HG03354 (cell line): ENCODE measurements around the gene SPAG7.

Experiments
- ATAC-seq: cut with Tn5 transposase; IDR thresholded peaks from one replicate; pipeline ENCODE4 v1.9.1; 2021; ENCODE audit warnings: mild to moderate bottlenecking; ENCODE audit not compliant: unreplicated experiment, poor library complexity, severe bottlenecking

SPAG7 gene

GRCh38 chr17:4978726-4979125 lies 11.1 kb upstream of the SPAG7 start:
- ATAC-seq, result no peak

- no peak for ATAC-seq
Measured at GRCh38 chr17:4974115-4974670, 6.6 kb upstream of the SPAG7 start.

- no peak for ATAC-seq
Measured at GRCh38 chr17:4973256-4974114, 5.9 kb upstream of the SPAG7 start.

GRCh38 chr17:4972752-4973151 lies 5.1 kb upstream of the SPAG7 start:
- no peak for ATAC-seq

- ATAC-seq, result no peak
Measured at GRCh38 chr17:4972322-4972721, 4.7 kb upstream of the SPAG7 start.

- no peak for ATAC-seq
Measured at GRCh38 chr17:4971826-4972225, 4.2 kb upstream of the SPAG7 start.

GRCh38 chr17:4970273-4970672 lies 2.7 kb upstream of the SPAG7 start:
- no peak for ATAC-seq

- no peak for ATAC-seq
Measured at GRCh38 chr17:4969551-4970173, 2.0 kb upstream of the SPAG7 start.

- no peak for ATAC-seq
Measured at GRCh38 chr17:4969047-4969550, 1.5 kb upstream of the SPAG7 start.

GRCh38 chr17:4968486-4969046 lies 949 bp upstream of the SPAG7 start:
- ATAC-seq, result no peak

GRCh38 chr17:4966844-4967538 lies 626 bp downstream of the SPAG7 start:
- ATAC-seq, result peak; percentile 82

- ATAC-seq, result no peak
Measured at GRCh38 chr17:4965311-4965986, 2.2 kb downstream of the SPAG7 start.

- no peak for ATAC-seq
Measured at GRCh38 chr17:4960279-4960922, 7.2 kb downstream of the SPAG7 start.

GRCh38 chr17:4959261-4959965 lies 8.2 kb downstream of the SPAG7 start:
- no peak for ATAC-seq

GRCh38 chr17:4958102-4958501 lies 9.5 kb downstream of the SPAG7 start:
- ATAC-seq, result no peak

- ATAC-seq, result no peak
Measured at GRCh38 chr17:4956493-4957061, 11.0 kb downstream of the SPAG7 start.

GRCh38 chr17:4955091-4955490 lies 12.5 kb downstream of the SPAG7 start:
- ATAC-seq, result no peak

- no peak for ATAC-seq
Measured at GRCh38 chr17:4953451-4953961, 14.1 kb downstream of the SPAG7 start.
